Measurements from ENCODE around the gene MUC20. TPM values are rescaled to one million over a fixed set of nuclear protein-coding genes. Genes with fewer than 3 reads are reported as not detected.
"Not testable (repeated sequence)": the region's sequence is repeated elsewhere in the genome, so short reads cannot be mapped to it uniquely, and the experiment has no call there.

Gene MUC20, protein sequence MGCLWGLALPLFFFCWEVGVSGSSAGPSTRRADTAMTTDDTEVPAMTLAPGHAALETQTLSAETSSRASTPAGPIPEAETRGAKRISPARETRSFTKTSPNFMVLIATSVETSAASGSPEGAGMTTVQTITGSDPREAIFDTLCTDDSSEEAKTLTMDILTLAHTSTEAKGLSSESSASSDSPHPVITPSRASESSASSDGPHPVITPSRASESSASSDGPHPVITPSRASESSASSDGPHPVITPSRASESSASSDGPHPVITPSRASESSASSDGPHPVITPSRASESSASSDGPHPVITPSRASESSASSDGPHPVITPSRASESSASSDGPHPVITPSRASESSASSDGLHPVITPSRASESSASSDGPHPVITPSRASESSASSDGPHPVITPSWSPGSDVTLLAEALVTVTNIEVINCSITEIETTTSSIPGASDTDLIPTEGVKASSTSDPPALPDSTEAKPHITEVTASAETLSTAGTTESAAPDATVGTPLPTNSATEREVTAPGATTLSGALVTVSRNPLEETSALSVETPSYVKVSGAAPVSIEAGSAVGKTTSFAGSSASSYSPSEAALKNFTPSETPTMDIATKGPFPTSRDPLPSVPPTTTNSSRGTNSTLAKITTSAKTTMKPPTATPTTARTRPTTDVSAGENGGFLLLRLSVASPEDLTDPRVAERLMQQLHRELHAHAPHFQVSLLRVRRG
- polyA plus RNA-seq (2012; ENCODE audit: missing spikeins) = 1.9 TPM

DNA sequence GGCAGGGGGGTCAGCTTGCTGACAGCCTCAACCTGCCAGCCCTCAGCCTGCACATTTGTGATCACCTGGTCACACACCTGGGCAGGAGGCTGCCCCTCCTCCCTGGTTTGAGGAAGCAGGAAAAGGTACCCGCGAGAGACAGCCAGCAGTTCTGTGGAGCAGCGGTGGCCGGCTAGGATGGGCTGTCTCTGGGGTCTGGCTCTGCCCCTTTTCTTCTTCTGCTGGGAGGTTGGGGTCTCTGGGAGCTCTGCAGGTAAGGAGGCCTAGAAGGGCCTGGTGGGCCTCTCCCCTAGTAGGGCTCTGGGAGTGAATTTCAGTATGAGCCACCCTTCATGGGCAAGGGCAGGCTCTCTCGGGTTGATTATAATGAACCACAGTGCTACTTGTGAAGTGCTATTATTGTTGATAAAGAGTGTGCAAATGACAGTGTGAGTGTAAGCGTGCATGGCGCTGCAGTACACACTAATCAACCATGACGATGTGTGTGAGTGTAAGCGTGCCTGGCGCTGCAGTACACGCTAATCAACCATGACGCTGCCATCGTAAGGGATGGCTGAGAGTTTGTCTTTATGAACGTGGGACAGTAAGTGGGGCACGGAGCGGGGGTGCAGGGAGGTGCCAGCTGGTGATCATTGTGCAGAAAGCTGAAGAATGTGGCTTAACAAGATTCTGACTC, at the start of gene MUC20:
MUC20 (plus strand) TSS at position 148 of the 676 bp plus-strand sequence; CDS start at position 178, 30 bp downstream.
- DNase-seq (ENCODE audit: insufficient read length); FAIRE-seq: not testable (repeated sequence)

DNA sequence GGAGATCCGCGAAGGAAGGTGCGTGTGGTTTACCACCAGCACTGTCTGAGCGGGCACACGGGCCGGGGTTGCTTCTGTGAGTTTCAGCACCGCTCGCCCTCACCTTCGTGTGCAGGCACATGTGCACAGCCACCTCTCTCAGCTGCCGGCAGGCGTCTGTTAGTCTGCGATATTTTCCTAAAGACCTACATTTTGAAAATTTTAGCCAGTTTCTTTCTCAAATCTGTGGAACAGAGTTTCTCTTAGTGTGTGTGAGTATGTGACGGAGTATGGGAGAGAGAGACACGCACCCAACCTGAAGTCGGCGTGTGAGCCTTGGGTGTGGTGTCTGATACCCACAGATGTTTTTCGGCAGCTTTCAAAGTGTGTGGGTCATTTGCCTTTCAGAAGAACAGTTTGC, 49.5 kb upstream of the MUC20 start:
- not testable (repeated sequence) for DNase-seq (ENCODE audit: insufficient read length); FAIRE-seq

DNA sequence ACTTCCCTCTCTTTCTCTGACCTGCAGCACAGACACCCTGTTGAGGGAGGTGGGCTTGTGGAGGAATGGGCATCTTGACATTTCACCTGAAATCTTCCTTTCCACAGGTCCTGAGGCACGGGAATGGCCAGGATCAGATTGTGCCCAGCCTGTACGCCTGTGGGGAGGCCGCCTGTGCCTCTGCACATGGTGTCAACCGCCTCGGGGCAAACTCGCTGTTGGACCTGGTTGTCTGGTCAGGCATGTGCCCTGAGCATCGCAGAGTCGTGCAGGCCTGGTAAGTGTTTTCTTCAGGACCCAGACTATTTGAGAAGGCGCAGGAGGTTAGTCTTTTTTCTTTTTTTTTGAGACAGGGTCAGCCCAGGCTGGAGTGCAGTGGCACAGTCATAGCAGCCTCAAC, 47.1 kb upstream of the MUC20 start:
- not testable (repeated sequence) for DNase-seq (ENCODE audit: insufficient read length); FAIRE-seq

DNA sequence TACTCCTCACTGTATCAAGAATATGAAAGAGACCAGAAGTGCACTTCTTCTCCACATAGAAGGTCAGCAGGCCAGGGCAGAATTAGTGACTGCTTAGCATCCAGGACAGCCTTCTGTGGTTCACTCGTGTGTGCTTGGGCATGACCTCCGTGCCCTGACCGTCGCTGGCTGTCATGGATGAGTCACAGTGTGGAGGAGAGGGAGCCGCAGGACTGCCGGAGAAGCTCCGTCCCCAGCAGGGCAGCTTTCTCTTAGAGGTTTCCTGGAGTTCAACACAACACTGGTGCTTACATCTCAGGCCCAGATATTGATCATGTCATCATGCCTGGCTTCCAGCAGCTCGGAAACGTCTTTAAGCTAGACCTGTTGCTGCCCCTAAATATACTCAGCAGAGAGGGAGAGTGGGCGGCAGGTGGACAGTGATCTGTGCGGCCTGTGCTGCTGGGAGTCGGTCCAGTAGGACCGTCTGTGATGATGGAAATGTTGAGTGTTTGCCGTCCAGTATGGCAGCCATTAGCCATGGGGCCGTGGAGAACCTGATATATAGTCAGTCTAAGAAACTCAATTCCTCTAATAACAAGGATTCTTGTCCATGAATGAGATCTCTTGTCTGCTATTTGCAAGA, 42.3 kb upstream of the MUC20 start:
- not testable (repeated sequence) for DNase-seq (ENCODE audit: insufficient read length); FAIRE-seq

DNA sequence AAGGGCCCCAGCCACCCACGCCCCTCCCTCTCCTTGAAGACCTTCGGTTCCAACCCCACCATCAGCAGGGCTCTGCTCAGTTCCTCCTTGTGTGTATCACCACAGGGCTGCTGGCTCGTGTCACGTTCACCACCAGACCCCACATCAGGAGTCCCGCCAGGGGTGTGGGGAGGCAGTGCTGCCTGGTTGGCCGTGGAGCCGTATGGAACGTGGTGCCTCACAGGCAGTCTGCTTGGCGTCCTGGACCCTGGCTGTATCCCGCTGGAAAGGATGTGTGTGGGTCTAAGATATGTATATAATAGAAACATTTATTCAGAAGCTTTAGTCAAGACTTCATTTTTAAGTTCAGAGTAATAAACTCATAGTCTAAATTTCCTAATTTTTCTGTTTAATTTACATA, 40.1 kb upstream of the MUC20 start:
- not testable (repeated sequence) for DNase-seq (ENCODE audit: insufficient read length); FAIRE-seq

DNA sequence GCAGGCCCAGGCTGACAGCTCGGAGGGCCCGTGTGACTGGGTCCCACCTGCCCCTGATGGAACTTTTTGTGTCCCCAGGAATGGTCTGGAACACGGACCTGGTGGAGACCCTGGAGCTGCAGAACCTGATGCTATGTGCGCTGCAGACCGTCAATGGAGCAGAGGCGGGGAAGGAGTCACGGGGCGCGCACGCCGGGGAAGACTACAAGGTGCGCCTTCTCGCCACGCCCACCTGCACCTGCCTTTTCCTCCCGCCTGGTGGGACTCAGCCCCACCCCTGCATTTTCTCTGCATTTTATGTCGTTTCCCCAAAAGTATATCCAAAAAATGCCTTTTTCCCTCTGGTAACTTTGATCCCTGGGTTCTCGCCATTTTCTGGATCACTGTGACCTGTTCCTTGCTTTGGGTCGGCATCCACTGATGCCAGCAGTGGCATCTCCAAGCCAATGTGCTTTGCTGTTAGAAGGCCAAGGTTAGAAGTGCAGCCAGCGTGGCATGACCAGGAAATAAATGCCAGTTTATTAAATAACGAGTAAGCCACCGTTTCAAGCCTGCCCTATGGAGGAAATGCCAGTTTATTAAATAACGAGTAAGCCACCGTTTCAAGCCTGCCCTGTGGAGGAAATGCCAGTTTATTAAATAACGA, 39.2 kb upstream of the MUC20 start:
- DNase-seq (ENCODE audit: insufficient read length); FAIRE-seq: not testable (repeated sequence)

DNA sequence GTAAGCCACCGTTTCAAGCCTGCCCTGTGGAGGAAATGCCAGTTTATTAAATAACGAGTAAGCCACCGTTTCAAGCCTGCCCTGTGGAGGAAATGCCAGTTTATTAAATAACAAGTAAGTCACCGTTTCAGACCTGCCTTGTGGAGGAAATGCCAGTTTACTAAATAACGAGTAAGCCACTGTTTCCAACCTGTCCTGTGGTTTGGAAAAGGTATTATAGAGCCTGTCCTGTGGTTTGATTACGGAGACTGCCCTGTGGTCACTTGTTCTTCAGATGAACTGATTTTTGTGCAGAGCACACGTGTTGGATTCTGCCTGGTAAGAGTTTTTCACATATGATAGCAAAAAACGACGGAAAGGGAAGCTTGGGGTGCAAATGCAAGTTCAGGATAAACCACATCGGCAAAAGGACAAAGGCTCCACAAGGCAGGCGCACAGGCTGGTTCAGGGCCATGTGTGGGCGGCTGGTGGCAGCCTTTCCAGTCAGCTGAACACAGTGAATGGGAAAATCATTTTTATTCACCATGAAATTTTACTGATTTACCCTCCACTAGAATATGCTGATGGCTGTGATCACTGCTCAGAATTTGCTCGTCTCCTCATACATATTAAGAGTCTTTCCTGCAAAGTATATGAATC, 38.6 kb upstream of the MUC20 start:
- not testable (repeated sequence) for FAIRE-seq; DNase-seq (ENCODE audit: insufficient read length)

DNA sequence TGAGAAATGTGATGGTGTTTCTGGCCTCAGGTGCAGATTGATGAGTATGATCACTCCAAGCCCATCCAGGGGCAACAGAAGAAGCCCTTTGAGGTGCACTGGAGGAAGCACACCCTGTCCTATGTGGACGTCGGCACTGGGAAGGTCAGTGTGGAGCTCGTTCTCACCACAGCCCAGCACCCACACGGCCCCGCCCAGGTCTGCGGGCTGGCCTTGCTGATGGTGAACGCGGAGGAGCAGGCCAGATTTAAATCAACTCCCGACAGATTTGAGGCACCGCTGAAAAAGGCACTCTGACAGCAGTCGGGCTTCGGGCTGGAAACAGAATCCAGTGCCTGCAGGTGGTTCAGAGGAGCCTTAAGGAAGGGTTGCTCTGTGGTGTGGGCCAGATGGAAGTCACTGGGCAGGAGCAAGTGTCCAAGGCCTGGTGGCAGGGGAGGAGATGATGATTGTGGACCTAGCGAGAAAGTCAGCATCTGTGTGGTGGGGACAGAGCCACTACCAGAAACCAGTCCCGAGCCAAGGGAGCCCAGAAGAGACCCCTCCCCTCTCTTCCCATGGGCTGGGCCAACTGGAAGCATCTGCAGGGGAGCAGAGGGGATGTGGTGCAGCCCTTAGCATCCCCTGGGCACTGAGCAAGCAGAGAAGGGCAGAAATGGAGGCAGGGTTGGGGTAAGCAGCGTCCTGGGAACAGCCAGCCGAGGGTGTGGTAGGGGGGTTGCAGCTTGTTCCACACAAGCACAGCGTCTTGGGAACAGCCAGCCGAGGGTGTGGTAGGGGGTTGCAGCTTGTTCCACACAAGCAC, 36.9 kb upstream of the MUC20 start:
- FAIRE-seq; DNase-seq (ENCODE audit: insufficient read length): not testable (repeated sequence)

DNA sequence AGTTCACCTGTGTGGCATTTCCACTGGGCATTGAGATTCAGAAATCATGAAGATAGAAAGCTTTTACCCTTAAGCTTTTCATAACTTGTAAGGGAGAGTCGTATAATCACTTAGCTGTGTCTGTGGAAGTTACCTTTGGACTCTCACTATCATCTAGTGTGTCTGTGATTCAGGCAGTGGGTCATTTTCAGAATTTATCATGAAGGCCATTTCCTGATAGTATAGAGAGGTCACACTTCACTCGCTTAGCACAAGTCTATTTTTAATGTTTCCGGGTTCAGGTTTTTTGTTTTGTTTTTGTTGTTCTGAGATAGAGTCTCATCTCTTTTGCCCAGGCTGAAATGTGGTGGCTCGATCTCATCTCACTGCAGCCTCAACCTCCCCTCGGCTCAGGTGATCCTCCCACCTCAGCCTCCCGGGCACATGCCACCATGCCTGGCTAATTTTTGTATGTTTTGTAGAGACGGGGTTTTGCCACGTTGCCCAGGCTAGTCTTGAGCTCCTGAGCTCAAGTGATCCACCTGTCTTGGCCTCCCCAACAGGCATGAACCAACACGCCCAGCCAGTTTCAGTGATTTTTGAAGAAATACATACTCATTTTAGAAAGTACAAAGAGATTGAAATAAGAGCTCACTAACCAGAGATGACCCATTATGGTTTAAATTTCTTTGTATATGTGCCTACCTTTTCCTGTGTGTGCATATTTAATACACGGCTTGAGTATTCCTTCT, 36.1 kb upstream of the MUC20 start:
- DNase-seq (ENCODE audit: insufficient read length); FAIRE-seq: not testable (repeated sequence)

DNA sequence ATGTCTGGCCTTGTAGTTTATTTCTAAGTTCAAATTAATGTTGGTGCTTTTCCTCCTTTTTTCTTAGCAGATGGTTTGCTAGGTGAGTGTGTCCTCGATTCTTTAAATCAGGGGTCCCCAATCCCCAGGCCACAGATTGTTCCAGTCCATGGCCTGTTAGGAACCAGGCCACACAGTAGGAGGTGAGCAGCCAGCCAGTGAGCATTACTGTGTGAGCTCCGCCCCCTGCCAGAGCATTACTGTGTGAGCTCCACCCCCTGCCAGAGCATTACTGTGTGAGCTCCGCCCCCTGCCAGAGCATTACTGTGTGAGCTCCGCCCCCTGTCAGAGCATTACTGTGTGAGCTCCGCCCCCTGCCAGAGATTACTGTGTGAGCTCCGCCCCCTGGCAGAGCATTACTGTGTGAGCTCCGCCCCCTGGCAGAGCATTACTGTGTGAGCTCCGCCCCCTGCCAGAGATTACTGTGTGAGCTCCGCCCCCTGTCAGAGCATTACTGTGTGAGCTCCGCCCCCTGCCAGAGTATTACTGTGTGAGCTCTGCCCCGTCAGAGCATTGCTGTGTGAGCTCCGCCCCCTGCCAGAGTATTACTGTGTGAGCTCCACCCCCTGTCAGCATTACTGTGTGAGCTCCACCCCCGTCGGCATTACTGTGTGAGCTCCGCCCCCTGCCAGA, 34.1 kb upstream of the MUC20 start:
- not testable (repeated sequence) for DNase-seq (ENCODE audit: insufficient read length); FAIRE-seq

DNA sequence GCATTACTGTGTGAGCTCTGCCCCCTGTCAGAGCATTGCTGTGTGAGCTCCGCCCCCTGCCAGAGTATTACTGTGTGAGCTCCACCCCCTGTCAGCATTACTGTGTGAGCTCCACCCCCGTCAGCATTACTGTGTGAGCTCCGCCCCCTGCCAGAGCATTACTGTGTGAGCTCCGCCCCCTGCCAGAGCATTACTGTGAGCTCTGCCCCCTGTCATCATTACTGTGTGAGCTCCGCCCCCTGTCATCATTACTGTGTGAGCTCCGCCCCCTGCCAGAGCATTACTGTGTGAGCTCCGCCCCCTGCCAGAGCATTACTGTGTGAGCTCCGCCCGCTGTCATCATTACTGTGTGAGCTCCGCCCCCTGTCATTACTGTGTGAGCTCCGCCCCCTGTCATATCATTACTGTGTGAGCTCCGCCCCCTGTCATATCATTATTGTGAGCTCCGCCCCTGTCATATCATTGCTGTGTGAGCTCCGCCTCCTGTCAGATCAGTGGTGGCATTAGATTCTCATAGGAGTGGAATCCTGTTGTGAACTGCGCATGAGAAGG, 33.5 kb upstream of the MUC20 start:
- not testable (repeated sequence) for FAIRE-seq; DNase-seq (ENCODE audit: insufficient read length)

DNA sequence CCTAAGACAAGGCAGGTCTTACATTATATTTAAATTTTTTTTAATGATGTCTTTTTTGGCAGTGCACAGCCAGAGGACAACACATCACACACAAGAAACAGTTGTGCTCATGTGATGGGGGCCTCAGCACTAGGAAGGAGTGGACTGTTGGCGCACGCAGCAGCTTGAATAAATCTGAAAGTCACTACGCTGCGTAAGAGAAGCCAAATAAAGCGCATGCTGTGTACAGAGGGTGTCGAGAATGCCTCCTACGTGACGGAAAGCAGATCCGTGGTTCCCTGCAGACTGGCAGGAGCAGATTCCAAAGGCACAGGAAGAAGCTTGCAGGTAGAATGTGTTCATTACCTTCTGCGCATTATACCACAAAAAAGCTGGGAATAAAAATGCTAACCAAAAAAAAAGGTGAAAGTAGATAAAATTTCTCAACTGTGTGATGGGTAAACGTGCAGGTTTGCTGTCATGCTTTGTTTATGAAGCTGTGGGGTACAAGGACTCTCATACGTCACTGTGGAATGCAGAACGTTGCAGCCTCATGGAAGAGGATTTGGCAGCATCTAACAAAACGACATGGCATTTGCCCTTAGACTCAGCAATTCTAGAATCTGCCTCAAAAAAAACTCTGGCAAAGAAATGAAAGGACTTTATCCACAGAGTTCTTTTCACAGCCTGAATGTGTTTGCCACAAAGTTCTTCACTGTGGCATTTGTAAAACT, 32.2 kb upstream of the MUC20 start:
- not testable (repeated sequence) for DNase-seq (ENCODE audit: insufficient read length); FAIRE-seq

DNA sequence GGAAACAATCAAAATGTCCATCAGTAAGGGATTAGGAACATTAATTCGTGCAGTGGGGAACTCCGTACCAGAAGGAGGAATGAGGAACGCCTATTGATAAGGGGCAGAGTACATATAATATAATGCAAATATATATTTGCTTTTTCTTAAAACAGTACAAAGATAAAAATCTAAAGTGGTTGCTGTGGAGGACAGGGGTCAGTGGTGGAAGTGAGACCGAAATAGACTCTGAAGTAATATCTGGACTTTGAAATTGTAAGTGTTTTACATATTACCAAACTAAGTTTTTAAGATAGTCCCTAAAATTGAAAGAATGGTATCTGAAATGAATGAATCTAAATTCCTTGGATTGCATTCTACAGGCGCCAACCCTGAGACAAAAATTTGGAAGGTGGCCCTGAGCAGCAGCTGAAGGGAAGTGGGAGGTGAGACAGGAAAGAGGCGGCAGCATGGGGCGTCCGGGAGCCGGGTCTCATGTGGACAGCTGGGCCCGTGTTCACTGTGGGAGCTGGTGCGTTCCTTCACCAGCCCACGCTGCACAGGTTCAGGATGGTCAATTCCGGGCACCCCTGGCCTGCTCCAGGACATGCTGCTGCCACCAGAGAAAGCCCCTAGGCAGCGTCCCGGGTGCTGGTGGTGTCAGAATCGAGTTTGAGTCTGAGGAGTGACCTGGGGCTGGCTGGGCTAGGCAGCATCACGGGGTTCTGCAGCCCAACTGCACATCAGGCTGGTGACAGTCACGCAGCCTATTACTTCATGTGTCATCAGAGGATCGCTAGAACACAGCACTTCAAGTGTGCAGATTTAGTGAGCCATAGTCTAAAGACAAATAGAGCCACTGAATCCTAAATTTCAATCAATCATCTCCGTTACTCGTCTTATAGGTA, 31.4 kb upstream of the MUC20 start:
- DNase-seq (ENCODE audit: insufficient read length); FAIRE-seq: not testable (repeated sequence)

All from GM12892 (cell line).